ENCODE measurements around the gene SLC15A3.

SLC15A3 gene

DNA sequence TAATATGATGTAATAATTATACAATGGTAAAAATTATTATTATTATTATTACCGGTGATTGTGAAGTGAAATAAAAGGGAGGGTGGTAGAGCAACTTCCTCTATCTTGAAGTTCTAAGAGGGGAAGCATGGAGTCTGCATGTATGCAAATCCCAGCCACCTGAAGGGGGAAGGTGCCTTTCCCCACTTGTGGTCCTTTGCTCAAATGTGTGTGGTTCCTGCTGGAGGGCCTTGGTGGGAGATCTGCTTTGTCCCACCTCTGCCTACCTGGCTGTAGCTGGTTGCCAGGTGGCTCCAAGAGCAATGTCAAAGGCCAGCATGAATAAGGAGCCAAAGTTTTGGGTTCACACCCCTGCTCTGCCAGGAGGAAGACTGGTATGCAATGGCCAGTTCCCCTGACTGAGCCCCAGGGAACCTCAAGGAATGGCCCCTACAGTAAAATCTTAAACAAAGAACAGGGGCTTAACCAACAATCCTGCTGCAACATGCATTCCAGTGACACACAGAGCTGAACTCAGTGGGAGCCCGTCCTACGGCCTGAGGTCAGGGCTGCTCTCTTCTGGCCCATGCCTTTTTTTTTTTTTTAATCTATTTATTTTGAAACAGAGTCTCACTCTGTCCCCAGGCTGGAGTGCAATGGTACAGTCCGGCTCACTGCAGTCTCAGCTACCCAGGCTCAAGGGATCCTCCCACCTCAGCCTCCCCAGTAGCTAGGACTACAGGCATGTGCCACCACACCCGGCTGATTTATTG lies 19.2 kb downstream of the SLC15A3 start:
- Histone ChIP-seq H3K36me3 (replicated peaks) (peaks cover 8% of the 10 kb centered on the region), H3K27me3 (replicated peaks) (no peaks in the 10 kb centered on the region), H3K27ac (no peak overlapping the region), H3K4me3 (ENCODE audit: low read depth, low read length) (no peak overlapping the region)
- DNase-seq, result no peak
- TF ChIP-seq, protein P1, sequence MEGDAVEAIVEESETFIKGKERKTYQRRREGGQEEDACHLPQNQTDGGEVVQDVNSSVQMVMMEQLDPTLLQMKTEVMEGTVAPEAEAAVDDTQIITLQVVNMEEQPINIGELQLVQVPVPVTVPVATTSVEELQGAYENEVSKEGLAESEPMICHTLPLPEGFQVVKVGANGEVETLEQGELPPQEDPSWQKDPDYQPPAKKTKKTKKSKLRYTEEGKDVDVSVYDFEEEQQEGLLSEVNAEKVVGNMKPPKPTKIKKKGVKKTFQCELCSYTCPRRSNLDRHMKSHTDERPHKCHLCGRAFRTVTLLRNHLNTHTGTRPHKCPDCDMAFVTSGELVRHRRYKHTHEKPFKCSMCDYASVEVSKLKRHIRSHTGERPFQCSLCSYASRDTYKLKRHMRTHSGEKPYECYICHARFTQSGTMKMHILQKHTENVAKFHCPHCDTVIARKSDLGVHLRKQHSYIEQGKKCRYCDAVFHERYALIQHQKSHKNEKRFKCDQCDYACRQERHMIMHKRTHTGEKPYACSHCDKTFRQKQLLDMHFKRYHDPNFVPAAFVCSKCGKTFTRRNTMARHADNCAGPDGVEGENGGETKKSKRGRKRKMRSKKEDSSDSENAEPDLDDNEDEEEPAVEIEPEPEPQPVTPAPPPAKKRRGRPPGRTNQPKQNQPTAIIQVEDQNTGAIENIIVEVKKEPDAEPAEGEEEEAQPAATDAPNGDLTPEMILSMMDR (IDR thresholded peaks at IDR 0.05; ENCODE audit: low read depth, low read length, missing control alignments), result no peak
- in situ Hi-C loops (cut with HindIII; ENCODE audit: low pct_ligation_motif_present, low sequenced_read_pairs), result no loop called here

DNA sequence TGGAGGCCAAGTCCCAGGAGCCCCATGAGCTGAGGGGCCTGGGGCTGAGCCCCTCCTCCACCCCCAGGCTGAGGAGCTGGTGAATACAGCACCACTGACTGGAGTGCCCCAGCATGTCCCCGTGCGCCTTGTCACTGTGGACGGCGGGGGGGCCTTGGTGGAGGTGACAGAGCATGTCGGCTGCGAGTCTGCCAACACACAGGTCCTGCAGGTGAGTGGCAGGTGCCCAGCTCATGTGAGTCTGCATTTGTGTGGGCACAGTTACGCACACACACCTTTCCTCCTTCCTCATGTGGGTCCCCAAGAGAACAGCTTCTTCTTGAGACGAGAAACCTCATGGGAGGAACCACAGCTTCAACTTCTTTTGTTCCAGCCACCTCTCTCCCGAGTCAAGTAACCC lies 20.1 kb downstream of the SLC15A3 start:
- TF ChIP-seq, protein P1 (IDR thresholded peaks at IDR 0.05; ENCODE audit: low read depth, low read length, missing control alignments), result no peak
- DNase-seq, result no peak
- in situ Hi-C loops (cut with HindIII; ENCODE audit: low pct_ligation_motif_present, low sequenced_read_pairs), result no loop called here
- Histone ChIP-seq H3K36me3 (replicated peaks) (peaks cover 8% of the 10 kb centered on the region), H3K4me3 (ENCODE audit: low read depth, low read length) (no peak overlapping the region), H3K27ac (no peak overlapping the region), H3K27me3 (replicated peaks) (no peaks in the 10 kb centered on the region)

DNA sequence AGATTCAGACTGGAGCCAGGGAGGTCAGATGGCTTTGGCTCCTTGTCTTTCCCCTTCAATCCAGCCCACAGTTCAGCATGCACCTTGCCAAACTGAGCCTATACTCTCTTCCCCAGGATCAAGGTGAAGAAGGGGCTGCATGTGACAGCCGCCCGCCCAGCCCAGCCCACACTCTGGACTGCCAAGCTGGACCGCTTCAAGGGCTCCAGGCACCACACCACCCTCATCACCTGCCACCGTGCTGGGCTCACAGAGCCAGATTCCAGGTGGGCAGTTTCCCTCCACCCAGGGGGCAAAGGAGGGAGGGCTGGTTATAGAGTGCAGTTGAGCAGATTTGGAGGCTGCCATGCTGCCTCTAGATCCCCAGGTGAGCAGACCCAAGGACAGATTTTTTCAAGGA lies 21.6 kb downstream of the SLC15A3 start:
- peaks cover 8% of the 10 kb centered on the region for H3K36me3 ChIP-seq (replicated peaks)
- TF ChIP-seq, protein P1 (IDR thresholded peaks at IDR 0.05; ENCODE audit: low read depth, low read length, missing control alignments), result no peak
- in situ Hi-C loops (cut with HindIII; ENCODE audit: low pct_ligation_motif_present, low sequenced_read_pairs), result no loop called here

DNA sequence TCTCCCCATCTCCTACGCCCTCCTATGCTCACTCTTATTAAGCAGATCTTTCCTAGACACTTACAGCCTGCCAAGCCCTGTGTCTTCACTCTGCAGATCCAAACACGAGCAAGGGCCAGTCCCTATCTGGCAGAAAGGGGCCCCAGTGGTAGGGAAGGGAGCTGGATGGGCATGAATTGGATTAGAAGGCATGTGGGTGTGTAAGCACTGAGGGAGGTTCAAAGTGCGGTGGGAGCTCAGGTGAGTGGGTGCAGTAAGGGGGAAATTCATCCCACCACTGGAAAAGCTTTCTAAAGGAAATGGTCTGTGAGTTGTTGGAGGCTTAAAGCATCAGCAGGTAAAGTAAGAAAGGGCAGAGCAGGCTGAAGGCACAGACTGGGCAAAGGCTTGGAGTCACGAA lies 22.2 kb downstream of the SLC15A3 start:
- Histone ChIP-seq H3K27me3 (replicated peaks) (no peaks in the 10 kb centered on the region), H3K4me3 (ENCODE audit: low read depth, low read length) (no peak overlapping the region), H3K27ac (no peak overlapping the region), H3K36me3 (replicated peaks) (peaks cover 8% of the 10 kb centered on the region)
- in situ Hi-C loops (cut with HindIII; ENCODE audit: low pct_ligation_motif_present, low sequenced_read_pairs), result no loop called here
- TF ChIP-seq, protein P1 (IDR thresholded peaks at IDR 0.05; ENCODE audit: low read depth, low read length, missing control alignments), result no peak
- no peak for DNase-seq

More for the DNA sequence above, 21.6 kb downstream of the SLC15A3 start:
- Histone ChIP-seq H3K27me3 (replicated peaks) (no peaks in the 10 kb centered on the region), H3K4me3 (ENCODE audit: low read depth, low read length) (no peak overlapping the region), H3K27ac (no peak overlapping the region)
- no peak for DNase-seq

DNA sequence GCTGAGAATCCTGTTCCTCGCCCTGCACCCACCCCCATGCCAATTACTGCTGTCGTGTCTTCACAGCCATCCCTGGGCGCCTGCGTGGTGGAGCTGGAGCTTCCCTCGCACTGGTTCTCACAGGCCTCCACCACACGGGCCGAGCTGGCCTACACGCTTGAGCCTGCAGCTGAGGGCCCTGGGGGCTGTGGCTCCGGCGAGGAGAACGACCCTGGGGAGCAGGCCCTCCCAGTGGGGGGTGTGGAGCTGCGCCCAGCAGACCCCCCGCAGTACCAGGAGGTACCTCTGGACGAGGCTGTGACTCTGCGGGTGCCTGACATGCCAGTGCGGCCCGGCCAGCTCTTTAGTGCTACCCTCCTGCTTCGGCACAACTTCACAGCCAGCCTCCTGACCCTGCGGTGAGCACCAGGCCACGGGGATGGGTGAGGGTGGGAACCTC lies 23.4 kb downstream of the SLC15A3 start:
- H3K4me3 ChIP-seq (ENCODE audit: low read depth, low read length), result no peak overlapping the region
- TF ChIP-seq, protein P1 (IDR thresholded peaks at IDR 0.05; ENCODE audit: low read depth, low read length, missing control alignments), result no peak
- DNase-seq, result no peak
- peaks cover 8% of the 10 kb centered on the region for H3K36me3 ChIP-seq (replicated peaks)
- no peak overlapping the region for H3K27ac ChIP-seq
- in situ Hi-C loops (cut with HindIII; ENCODE audit: low pct_ligation_motif_present, low sequenced_read_pairs), result no loop called here
- H3K27me3 ChIP-seq (replicated peaks), result no peaks in the 10 kb centered on the region

DNA sequence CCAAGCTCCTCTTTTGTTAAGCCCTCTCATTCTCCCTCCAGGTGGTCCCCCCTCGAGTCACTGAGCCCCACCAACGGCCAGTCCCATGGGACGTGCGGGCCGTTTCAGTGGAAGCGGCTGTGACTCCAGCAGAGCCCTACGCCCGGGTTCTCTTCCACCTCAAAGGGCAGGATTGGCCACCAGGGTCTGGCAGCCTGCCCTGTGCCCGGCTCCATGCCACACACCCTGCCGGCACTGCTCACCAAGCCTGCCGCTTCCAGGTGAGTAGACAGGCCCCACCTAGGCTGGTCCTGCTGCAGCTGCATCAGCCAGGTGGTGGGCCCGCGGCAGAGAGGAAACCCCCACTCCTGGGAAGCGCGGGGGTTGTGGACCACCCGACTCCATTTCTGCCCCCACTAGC lies 24.4 kb downstream of the SLC15A3 start:
- in situ Hi-C loops (cut with HindIII; ENCODE audit: low pct_ligation_motif_present, low sequenced_read_pairs), result no loop called here
- Histone ChIP-seq H3K27me3 (replicated peaks) (no peaks in the 10 kb centered on the region), H3K36me3 (replicated peaks) (peaks cover 8% of the 10 kb centered on the region), H3K27ac (no peak overlapping the region), H3K4me3 (ENCODE audit: low read depth, low read length) (no peak overlapping the region)
- no peak for DNase-seq
- TF ChIP-seq, protein P1 (IDR thresholded peaks at IDR 0.05; ENCODE audit: low read depth, low read length, missing control alignments), result no peak

All from brain microvascular endothelial cell (primary cell).